Gastrocnemius medialis (tissue), 4 donors: ENCODE data around the gene ACVRL1. TPM values are rescaled to one million over a fixed set of nuclear protein-coding genes. Genes with fewer than 3 reads are reported as not detected.

Experiments used
- ATAC-seq, 2 donors: fragments of 150-250 bp; one replicate each; pipeline ENCODE4 v1.9.1; 2016
- DNase-seq, 2 donors: peaks; one replicate each; pipeline ENCODE4 v3.0.0-alpha.2; 2019
- H3K27ac ChIP-seq, 4 donors: fragments of 200-600 bp; sonication (generic); 1 replicate in 1 of 4; 2 replicates in 3 of 4; pipeline ENCODE4 v1.5.1; 2016 to 2018; ENCODE audit warnings: mild to moderate bottlenecking in 2 of 4, moderate library complexity in 1 of 4
- H3K27me3 ChIP-seq, 3 donors: fragments of 200-600 bp; sonication (generic) in 2 of 3; 1 replicate in 1 of 3; 2 replicates in 2 of 3; pipeline versions ENCODE4 v1.5.1 to v1.6.0; 2016 to 2019; ENCODE audit warnings: mild to moderate bottlenecking in 1 of 3, moderate library complexity in 1 of 3
- H3K36me3 ChIP-seq, 2 donors: fragments of 200-600 bp; sonication (generic) in 1 of 2; one replicate each; pipeline ENCODE4 v1.5.1; 2017 to 2018
- H3K4me1 ChIP-seq, 2 donors: fragments of 200-600 bp; sonication (generic) in 1 of 2; one replicate each; pipeline ENCODE4 v1.5.1; 2016 to 2017; ENCODE audit warnings: mild to moderate bottlenecking in 2 of 2
- H3K4me3 ChIP-seq, 4 donors: fragments of 200-600 bp; sonication (generic) in 3 of 4; 1 replicate in 1 of 4; 2 replicates in 3 of 4; pipeline ENCODE4 v1.5.1; 2016 to 2019; ENCODE audit warnings: mild to moderate bottlenecking in 2 of 4
- H3K9me3 ChIP-seq, 3 donors: fragments of 200-600 bp; sonication (generic) in 2 of 3; 1 replicate in 1 of 3; 2 replicates in 2 of 3; pipeline ENCODE4 v1.5.1; 2016 to 2019
- CTCF ChIP-seq, 5 experiments: fragments of 450-650 bp in 3 of 5; fragments of 200-600 bp in 2 of 5; sonication (generic) in 2 of 5; IDR thresholded peaks in 4 of 5; conservative IDR thresholded peaks in 1 of 5; 1 replicate in 4 of 5; 2 replicates in 1 of 5; pipeline ENCODE4 v1.5.1; 2016 to 2019; ENCODE audit warnings: antibody characterized with exemption in 5 of 5, mild to moderate bottlenecking in 3 of 5, moderate library complexity in 3 of 5
- POLR2A ChIP-seq, 2 donors: fragments of 450-650 bp; IDR thresholded peaks; one replicate each; pipeline ENCODE4 v1.6.1; 2017; ENCODE audit warnings: antibody characterized with exemption in 2 of 2, mild to moderate bottlenecking in 2 of 2, moderate library complexity in 2 of 2
- in situ Hi-C, 4 donors: fragments of 200-750 bp; cut with MboI; loops; one replicate each; pipeline versions ENCODE4 v1.15.0 to v1.8.0; 2017; ENCODE audit warnings: low sequenced_read_pairs in 4 of 4
- intact Hi-C: fragments of 100-400 bp; cut with DNase I; formaldehyde crosslinking; loops from one replicate; pipeline ENCODE4 v1.15.1; 2023; ENCODE audit warnings: low total_unique reads
- total RNA-seq, 4 donors: library from RNA; depleted of rRNA; stranded (reverse); fragments of >200 nt; gene quantifications; one replicate each; pipeline versions ENCODE4 v1.1.0 to v1.2.3, GENCODE V29; 2016

The ACVRL1 gene
- total RNA-seq, 4 donors from 2014 or later = 37.1 to 53.5 (median 43.3) TPM

DNA sequence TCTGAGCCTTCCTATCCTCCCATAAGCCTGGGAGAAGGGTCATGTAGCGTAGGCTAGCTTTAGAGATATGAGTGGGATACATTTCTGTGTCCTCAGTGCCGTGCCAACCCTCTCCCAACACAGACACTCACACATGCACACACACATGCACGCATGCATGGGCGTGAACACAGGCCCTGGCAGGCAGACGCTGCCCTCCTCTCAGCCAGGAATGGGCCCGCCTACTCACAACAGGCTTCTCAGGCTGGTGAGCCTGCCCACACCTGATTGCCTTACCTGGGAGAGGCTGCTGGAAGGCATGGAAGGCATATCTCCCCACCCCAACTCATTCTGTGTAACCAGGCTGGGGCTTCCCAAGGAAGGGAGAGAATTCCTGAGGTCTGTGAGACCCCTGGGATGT, 31.4 kb downstream of the ACVRL1 start:
- Histone ChIP-seq H3K9me3 (no peaks in the 10 kb centered on the region), H3K27me3 (no peaks in the 10 kb centered on the region), H3K36me3 (no peaks in the 10 kb centered on the region), H3K4me3 (no peak overlapping the region), H3K4me1 (peaks cover 8 to 13% of the 10 kb centered on the region in 2 donors), H3K27ac (no peak overlapping the region)
- TF ChIP-seq POLR2A (IDR thresholded peaks at IDR 0.05) = no peak
- TF ChIP-seq CTCF (IDR thresholded peaks at IDR 0.05 in 4 of 5, conservative IDR thresholded peaks at IDR 0.05 in 1 of 5) = no peak
- DNase-seq (no peak), ATAC-seq (no peak)
- intact Hi-C loops (no loop called here), in situ Hi-C loops (no loop called here)

- intact Hi-C loops = no loop called here
Measured at GRCh38 chr12:51941011-51941581, 33.8 kb downstream of the ACVRL1 start.

DNA sequence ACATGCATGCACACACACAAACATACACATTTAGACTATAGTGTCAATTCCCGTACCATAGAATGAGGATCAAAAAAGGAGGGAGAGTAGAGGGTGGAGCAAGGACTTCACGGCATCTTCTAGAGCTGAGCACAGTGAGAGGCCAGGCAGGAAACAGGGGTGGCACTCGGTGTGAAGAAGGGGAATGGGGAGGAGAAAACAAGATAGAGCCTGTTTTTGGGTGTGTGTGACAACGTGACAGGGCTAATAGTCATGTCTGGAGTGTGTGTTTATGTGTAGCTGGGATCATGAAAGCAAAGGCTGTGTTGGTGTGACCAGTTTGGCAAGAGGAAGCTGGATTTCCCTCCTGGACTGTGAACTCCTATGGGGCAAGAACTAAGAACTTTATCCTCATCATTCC, 34.3 kb downstream of the ACVRL1 start:
- in situ Hi-C loops (no loop called here), intact Hi-C loops (no loop called here)
- DNase-seq (no peak), ATAC-seq (no peak)
- Histone ChIP-seq H3K4me3 (no peak overlapping the region), H3K9me3 (peaks cover 0 to 11% (median 4%) of the 10 kb centered on the region in 3 donors), H3K27ac (no peak overlapping the region), H3K27me3 (no peaks in the 10 kb centered on the region), H3K4me1 (peaks cover 8 to 13% of the 10 kb centered on the region in 2 donors), H3K36me3 (no peaks in the 10 kb centered on the region)
- TF ChIP-seq POLR2A (IDR thresholded peaks at IDR 0.05) (no peak), CTCF (IDR thresholded peaks at IDR 0.05 in 4 of 5, conservative IDR thresholded peaks at IDR 0.05 in 1 of 5) (no peak)

More at GRCh38 chr12:51941011-51941581, 33.8 kb downstream of the ACVRL1 start:
- H3K27me3 ChIP-seq = no peaks in the 10 kb centered on the region
- in situ Hi-C loops = no loop called here
- H3K4me3 ChIP-seq = no peak overlapping the region
- H3K9me3 ChIP-seq = peaks cover 0 to 11% (median 4%) of the 10 kb centered on the region in 3 donors
- H3K27ac ChIP-seq = no peak overlapping the region
- TF ChIP-seq POLR2A (IDR thresholded peaks at IDR 0.05) (no peak), CTCF (IDR thresholded peaks at IDR 0.05 in 4 of 5, conservative IDR thresholded peaks at IDR 0.05 in 1 of 5) (no peak)
- ATAC-seq = no peak
- peaks cover 8 to 13% of the 10 kb centered on the region in 2 donors for H3K4me1 ChIP-seq
- no peaks in the 10 kb centered on the region for H3K36me3 ChIP-seq
- DNase-seq = no peak

GRCh38 chr12:51942056-51942455, 34.8 kb downstream of the ACVRL1 start:
- Histone ChIP-seq H3K4me1 (peaks cover 8 to 13% of the 10 kb centered on the region in 2 donors), H3K27me3 (no peaks in the 10 kb centered on the region), H3K4me3 (no peak overlapping the region), H3K27ac (no peak overlapping the region), H3K9me3 (peaks cover 0 to 11% (median 4%) of the 10 kb centered on the region in 3 donors), H3K36me3 (no peaks in the 10 kb centered on the region)
- in situ Hi-C loops (no loop called here), intact Hi-C loops (no loop called here)
- DNase-seq (no peak), ATAC-seq (no peak)
- no peak for TF ChIP-seq POLR2A (IDR thresholded peaks at IDR 0.05)
- TF ChIP-seq CTCF (IDR thresholded peaks at IDR 0.05 in 4 of 5, conservative IDR thresholded peaks at IDR 0.05 in 1 of 5) = no peak
